ENCODE data around the gene CCDC24. TPM values are rescaled to one million over a fixed set of nuclear protein-coding genes. Genes with fewer than 3 reads are reported as not detected.

Gene CCDC24
- total RNA-seq, 2 donors from 2014 or later: 14.3 to 23.7 TPM

DNA sequence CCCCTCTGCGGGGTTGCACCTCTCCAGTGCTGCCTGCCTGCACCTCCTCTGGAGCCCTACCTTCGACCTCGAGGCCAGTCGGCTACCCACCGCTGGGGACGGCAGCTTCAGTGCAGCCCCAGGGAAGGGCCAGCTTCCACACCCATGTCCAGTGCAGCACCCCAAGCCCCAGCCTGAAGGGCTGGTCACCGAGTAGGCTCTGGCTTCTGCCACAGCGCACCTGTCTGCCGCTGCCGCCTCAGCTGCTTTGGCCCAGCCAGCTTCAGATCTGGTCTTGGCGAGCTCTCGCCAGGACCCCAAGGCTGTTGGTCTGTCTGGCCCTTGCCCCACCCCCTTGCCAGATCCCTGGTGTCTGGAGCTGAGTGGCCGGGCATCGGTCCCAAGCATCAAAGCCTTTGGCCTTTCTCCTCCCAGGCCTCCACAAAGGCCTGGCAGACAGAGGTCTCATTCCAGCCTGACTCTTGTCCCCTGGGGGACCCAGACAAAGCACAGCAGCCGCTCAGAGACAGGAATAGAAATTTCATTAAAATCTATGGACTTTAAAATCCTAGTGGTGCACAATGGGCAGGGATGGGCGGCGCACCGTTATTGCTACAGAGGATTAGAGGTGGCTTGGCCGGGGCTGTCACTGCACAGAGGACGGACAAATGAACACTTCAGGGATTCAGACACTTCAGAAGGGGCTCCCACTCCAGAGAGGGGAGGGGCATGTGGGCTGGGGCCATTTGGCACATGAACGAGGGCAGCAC lies 4.8 kb downstream of the CCDC24 start:
- Histone ChIP-seq H3K36me3 (no peaks in the 10 kb centered on the region), H3K27ac (no peak overlapping the region), H3K4me1 (replicated peaks) (no peaks in the 10 kb centered on the region), H3K27me3 (replicated peaks; ENCODE audit: insufficient read depth) (no peaks in the 10 kb centered on the region), H3K9me3 (no peaks in the 10 kb centered on the region), H3K4me3 (no peak overlapping the region)
- TF ChIP-seq POLR2AphosphoS5 (IDR thresholded peaks at IDR 0.05): no peak
- 83% methylated on average over 21 of the region's 21 CpGs for WGBS
- intact Hi-C loops (cut with DNase I): no loop called here
- DNase-seq (ENCODE audit: low spot score): no peak

DNA sequence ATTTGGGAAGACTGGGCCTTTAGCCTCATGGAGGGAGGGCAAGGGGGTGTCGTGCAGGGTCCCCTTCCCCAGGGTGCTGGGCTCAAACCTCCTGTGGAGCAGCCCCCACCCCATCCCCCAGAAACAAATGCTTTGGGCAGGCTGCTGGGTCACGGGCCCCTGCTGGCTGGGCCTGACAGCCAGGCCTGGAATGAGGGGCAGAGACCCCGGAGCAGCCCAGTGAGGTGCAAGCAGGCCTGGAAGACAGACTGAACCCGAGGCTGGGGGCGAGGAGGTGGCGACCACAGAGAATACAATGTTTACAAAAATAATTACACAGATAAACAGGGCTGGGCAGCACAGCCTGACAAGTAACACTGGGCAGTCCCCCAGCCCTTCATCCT lies 5.3 kb downstream of the CCDC24 start:
- Histone ChIP-seq H3K9me3 (no peaks in the 10 kb centered on the region), H3K27me3 (replicated peaks; ENCODE audit: insufficient read depth) (no peaks in the 10 kb centered on the region), H3K4me3 (no peak overlapping the region), H3K27ac (no peak overlapping the region), H3K36me3 (no peaks in the 10 kb centered on the region), H3K4me1 (replicated peaks) (no peaks in the 10 kb centered on the region)
- TF ChIP-seq, protein P1, sequence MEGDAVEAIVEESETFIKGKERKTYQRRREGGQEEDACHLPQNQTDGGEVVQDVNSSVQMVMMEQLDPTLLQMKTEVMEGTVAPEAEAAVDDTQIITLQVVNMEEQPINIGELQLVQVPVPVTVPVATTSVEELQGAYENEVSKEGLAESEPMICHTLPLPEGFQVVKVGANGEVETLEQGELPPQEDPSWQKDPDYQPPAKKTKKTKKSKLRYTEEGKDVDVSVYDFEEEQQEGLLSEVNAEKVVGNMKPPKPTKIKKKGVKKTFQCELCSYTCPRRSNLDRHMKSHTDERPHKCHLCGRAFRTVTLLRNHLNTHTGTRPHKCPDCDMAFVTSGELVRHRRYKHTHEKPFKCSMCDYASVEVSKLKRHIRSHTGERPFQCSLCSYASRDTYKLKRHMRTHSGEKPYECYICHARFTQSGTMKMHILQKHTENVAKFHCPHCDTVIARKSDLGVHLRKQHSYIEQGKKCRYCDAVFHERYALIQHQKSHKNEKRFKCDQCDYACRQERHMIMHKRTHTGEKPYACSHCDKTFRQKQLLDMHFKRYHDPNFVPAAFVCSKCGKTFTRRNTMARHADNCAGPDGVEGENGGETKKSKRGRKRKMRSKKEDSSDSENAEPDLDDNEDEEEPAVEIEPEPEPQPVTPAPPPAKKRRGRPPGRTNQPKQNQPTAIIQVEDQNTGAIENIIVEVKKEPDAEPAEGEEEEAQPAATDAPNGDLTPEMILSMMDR (IDR thresholded peaks at IDR 0.05): no peak
- TF ChIP-seq POLR2A (IDR thresholded peaks at IDR 0.05): no peak
- no peak for TF ChIP-seq POLR2AphosphoS5 (IDR thresholded peaks at IDR 0.05)
- no peak for DNase-seq (ENCODE audit: low spot score)
- intact Hi-C loops (cut with DNase I): no loop called here
- WGBS: 72% methylated on average over 6 of the region's 6 CpGs

DNA sequence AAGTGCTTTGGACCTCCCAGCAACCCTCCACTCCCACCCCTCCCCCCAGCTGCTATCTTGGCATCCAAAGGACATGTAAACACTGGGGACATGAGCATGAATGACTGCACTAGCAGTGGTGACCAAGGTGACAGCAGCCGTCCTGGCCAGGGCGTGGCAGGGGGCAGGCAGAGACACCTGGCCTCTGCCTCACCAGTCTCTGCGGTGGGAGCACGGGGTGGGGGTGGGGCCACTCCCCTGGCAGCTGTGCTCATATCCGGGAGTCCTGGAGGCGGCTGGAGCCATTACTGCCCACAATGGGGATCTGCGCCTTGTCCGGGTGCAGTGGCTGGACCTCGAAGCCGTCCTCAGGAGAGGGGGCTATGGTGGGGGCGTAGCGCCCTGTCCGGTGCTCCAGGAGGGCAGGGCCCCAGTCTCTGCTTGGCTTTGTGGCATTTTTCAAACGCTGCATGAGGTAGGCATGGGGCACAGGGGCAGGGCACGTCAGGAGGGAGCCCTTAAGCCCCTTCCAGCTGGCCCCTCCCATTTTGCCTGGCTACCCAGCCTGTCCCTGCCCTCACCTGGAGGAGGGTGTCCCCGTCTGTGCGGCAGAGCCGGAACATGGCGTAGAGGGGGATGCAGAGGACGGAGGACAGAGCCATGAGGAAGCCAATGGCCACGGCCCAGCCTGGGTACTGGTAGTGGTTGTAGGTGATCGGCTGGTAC lies 6.0 kb downstream of the CCDC24 start:
- no peak overlapping the region for H3K27ac ChIP-seq
- no peaks in the 10 kb centered on the region for H3K4me1 ChIP-seq (replicated peaks)
- no peaks in the 10 kb centered on the region for H3K36me3 ChIP-seq
- H3K9me3 ChIP-seq: no peaks in the 10 kb centered on the region
- WGBS: 69% methylated on average over 18 of the region's 22 CpGs
- no peak for TF ChIP-seq POLR2AphosphoS5 (IDR thresholded peaks at IDR 0.05)
- no peak for TF ChIP-seq POLR2A (IDR thresholded peaks at IDR 0.05)
- TF ChIP-seq, protein P1 (IDR thresholded peaks at IDR 0.05): no peak
- intact Hi-C loops (cut with DNase I): no loop called here
- H3K4me3 ChIP-seq: no peak overlapping the region
- H3K27me3 ChIP-seq (replicated peaks; ENCODE audit: insufficient read depth): no peaks in the 10 kb centered on the region
- no peak for DNase-seq (ENCODE audit: low spot score)

DNA sequence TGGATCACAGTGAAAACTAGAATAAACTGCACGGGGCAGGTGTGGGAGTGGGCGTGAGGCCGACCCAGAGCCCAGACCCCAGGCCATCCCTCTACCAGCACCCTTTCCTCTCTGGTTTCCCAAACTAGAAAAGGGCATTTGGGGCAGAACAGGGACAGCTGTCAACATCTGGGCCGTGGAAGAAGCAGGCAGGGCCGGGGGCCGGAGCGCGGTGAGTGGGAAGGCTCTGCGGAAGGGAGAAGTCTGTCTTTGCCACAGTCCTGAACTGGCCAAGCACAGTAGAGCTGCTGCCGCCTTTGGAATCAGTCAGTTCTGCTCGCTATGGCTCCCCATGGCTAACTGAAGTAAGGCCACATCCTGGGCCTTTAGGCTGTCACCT lies 6.6 kb downstream of the CCDC24 start:
- Histone ChIP-seq H3K4me1 (replicated peaks) (no peaks in the 10 kb centered on the region), H3K36me3 (no peaks in the 10 kb centered on the region), H3K27me3 (replicated peaks; ENCODE audit: insufficient read depth) (no peaks in the 10 kb centered on the region), H3K9me3 (no peaks in the 10 kb centered on the region), H3K4me3 (no peak overlapping the region), H3K27ac (no peak overlapping the region)
- no peak for TF ChIP-seq POLR2A (IDR thresholded peaks at IDR 0.05)
- no peak for TF ChIP-seq POLR2AphosphoS5 (IDR thresholded peaks at IDR 0.05)
- TF ChIP-seq, protein P1 (IDR thresholded peaks at IDR 0.05): no peak
- no peak for DNase-seq (ENCODE audit: low spot score)
- intact Hi-C loops (cut with DNase I): no loop called here
- WGBS: 87% methylated on average over 11 of the region's 11 CpGs

DNA sequence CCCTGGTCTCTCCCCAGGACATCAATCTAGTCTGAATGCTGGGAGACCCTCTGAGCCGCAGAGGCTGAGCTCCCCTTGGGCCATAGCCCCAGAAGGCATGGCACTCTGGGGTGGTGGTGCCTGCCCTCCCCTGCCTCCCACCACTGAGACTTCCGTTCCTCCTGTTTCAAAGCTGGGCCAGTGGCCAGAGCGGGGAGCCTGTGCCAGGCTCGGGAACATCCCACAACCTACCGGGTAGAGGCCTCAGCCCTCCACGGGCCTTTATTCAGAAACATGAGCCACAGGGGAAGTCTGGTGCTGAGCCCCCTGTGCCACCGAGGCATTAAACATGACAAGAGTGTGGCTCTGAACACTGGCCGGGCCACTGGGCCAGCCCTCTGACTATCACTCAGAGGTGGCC lies 8.1 kb downstream of the CCDC24 start:
- Histone ChIP-seq H3K27me3 (replicated peaks; ENCODE audit: insufficient read depth) (no peaks in the 10 kb centered on the region), H3K36me3 (no peaks in the 10 kb centered on the region), H3K4me1 (replicated peaks) (no peaks in the 10 kb centered on the region), H3K9me3 (no peaks in the 10 kb centered on the region), H3K4me3 (no peak overlapping the region), H3K27ac (no peak overlapping the region)
- TF ChIP-seq, protein P1 (IDR thresholded peaks at IDR 0.05): no peak
- no peak for TF ChIP-seq POLR2AphosphoS5 (IDR thresholded peaks at IDR 0.05)
- TF ChIP-seq POLR2A (IDR thresholded peaks at IDR 0.05): no peak
- 44% methylated on average over 8 of the region's 8 CpGs for WGBS
- intact Hi-C loops (cut with DNase I): no loop called here
- DNase-seq (ENCODE audit: low spot score): no peak
